Transverse colon (tissue), 4 donors: ENCODE measurements around the gene GBE1. TPM values are rescaled to one million over a fixed set of nuclear protein-coding genes. Genes with fewer than 3 reads are reported as not detected.
A peak's percentile ranks its signal among the peaks of the same experiment; 100 is the strongest.

Experiments
- DNase-seq: peaks from one replicate; pipeline ENCODE4 v3.0.0-alpha.2; 2019
- H3K27ac ChIP-seq, 4 donors: fragments of 200-600 bp; sonication (generic); 2 replicates each; pipeline ENCODE4 v1.5.1; 2016 to 2018; ENCODE audit warnings: inconsistent platforms in 4 of 4
- H3K27me3 ChIP-seq: fragments of 200-600 bp; sonication (generic); 2 replicates; pipeline ENCODE4 v1.5.1; 2017; ENCODE audit warnings: inconsistent platforms
- H3K36me3 ChIP-seq, 4 donors: fragments of 200-600 bp; sonication (generic); 2 replicates each; pipeline ENCODE4 v1.5.1; 2017 to 2019; ENCODE audit warnings: inconsistent platforms in 4 of 4
- H3K4me1 ChIP-seq, 4 donors: fragments of 200-600 bp; sonication (generic); 2 replicates each; pipeline ENCODE4 v1.5.1; 2017 to 2020; ENCODE audit warnings: inconsistent platforms in 4 of 4
- H3K4me3 ChIP-seq, 4 donors: fragments of 200-600 bp; sonication (generic); 1 replicate in 1 of 4; 2 replicates in 3 of 4; pipeline versions ENCODE4 v1.5.1 to v1.6.1; 2017 to 2019; ENCODE audit warnings: inconsistent platforms in 4 of 4
- H3K9me3 ChIP-seq, 2 donors: fragments of 200-600 bp; sonication (generic); 2 replicates each; pipeline ENCODE4 v1.5.1; 2017 to 2019; ENCODE audit warnings: inconsistent platforms in 2 of 2
- CTCF ChIP-seq, 5 experiments: fragments of 200-600 bp in 3 of 5; fragments of 450-650 bp in 2 of 5; sonication (generic) in 3 of 5; IDR thresholded peaks; 1 replicate in 2 of 5; 2 replicates in 3 of 5; pipeline ENCODE4 v1.5.1; 2016 to 2017; ENCODE audit warnings: antibody characterized with exemption in 5 of 5, inconsistent platforms in 3 of 5, mild to moderate bottlenecking in 2 of 5, moderate library complexity in 1 of 5
- EP300 ChIP-seq: sonication (generic); formaldehyde crosslinking; IDR thresholded peaks from one replicate; pipeline ENCODE4 v1.6.1; 2017; ENCODE audit warnings: antibody characterized with exemption, low read depth
- POLR2A ChIP-seq: fragments of 450-650 bp; IDR thresholded peaks from one replicate; pipeline ENCODE4 v1.6.1; 2016; ENCODE audit warnings: antibody characterized with exemption, mild to moderate bottlenecking, moderate library complexity
- POLR2AphosphoS5 ChIP-seq, 3 donors: sonication (generic); formaldehyde crosslinking; IDR thresholded peaks; one replicate each; pipeline ENCODE4 v1.6.1; 2016; ENCODE audit warnings: antibody characterized with exemption in 3 of 3
- WGBS, 2 donors: methylation state at CpG; one replicate each; pipeline ENCODE4 v1.1.5; 2018; ENCODE audit warnings: low coverage in 1 of 2; 5-methylcytosine and 5-hydroxymethylcytosine counted together
- in situ Hi-C, 4 donors: fragments of 200-750 bp; cut with MboI; loops; one replicate each; pipeline versions ENCODE4 v1.15.0 to v1.15.1; 2017; ENCODE audit warnings: low sequenced_read_pairs in 3 of 4, low pct_ligation_motif_present in 1 of 4, low pct_unique_long_range_greater_than_20kb in 1 of 4
- intact Hi-C: fragments of 100-400 bp; cut with DNase I; formaldehyde crosslinking; loops from one replicate; pipeline ENCODE4 v1.15.1; 2023; ENCODE audit warnings: low total_unique reads
- total RNA-seq, 4 donors: library from RNA; depleted of rRNA; stranded (reverse); fragments of >200 nt; gene quantifications; one replicate each; pipeline ENCODE4 v1.1.0, GENCODE V29; 2016

GBE1 gene
- 10 to 100 TPM in 3 of 4 donors, 1 to 10 TPM in 1; 3.0 to 24.3 (median 16.7) TPM for total RNA-seq

DNA sequence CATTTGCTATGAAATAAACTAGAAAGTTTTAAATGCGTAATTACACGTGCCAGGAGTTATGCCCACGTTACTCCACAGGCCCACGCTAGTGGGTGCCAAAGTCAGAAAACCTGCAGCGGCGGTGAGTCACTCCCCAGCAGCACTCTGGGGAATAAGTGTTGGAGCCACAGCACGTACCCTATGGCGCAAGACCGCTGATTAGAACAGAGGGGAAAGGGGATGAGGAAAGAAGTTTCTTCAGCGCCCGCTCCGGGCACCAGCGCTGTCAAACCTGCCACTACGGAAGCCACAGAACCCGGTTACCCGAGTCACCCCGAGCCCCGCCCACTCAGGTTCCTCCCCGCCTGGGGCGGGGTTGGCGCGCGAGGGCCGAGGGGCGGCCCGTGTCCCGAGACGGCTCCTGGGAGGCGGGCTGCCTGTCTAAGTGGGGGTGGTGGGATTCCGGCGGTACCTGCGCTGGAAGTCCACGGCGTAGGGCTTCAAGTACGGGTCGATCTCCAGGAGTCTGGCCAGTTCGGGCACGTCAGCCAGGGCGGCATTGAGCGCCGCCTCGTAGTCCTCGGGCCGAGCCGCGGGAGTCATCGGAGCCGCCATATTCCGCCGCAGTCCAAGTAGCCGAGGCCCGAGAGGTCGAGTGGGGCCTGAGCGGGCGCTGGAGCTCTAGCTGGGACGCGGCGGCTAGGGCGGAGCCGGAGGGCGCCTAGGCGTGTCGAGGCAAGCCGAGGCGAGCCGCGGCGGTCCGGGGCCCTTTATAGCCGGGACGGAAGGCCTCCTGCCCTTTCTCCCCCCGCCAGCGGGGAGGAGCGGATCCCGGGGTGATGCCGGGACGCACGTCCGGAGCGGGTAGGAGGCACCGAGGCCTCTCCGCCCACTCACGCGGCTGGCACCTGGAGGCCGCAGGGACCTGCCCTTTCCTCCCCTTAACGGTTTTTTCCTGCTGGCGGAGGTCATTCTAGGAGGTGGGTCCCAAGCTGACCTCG, at the start of gene GBE1:
TSS of gene GBE1 (minus strand) at position 722 of the 980 bp plus-strand sequence. CDS start at position 594, 128 bp downstream.
- H3K4me3 ChIP-seq, result peak within 1 kb of the TSS; percentile 40 to 81 (median 72)
- DNase-seq, result peak; percentile 93
- in situ Hi-C loops, result no loop called here
- no peaks in the 10 kb centered on the region for H3K9me3 ChIP-seq
- intact Hi-C loops, result no loop called here
- H3K27ac ChIP-seq, result peak within 1 kb of the TSS; percentile 90 to 99 (median 98)
- WGBS, 2 donors, result 0% methylated on average over 4 to 68 of the region's 88 CpGs
- H3K27me3 ChIP-seq, result no peaks in the 10 kb centered on the region
- TF ChIP-seq EP300, result no peak
- peak in 4 of 5 experiments; percentile 19 to 45 (median 32) for TF ChIP-seq CTCF (IDR thresholded peaks at IDR 0.05)
- TF ChIP-seq POLR2A, result peak; percentile 87
- peak; percentile 60 to 85 (median 72) for TF ChIP-seq POLR2AphosphoS5 (IDR thresholded peaks at IDR 0.05)
- no peaks in the 10 kb centered on the region for H3K36me3 ChIP-seq
- peaks cover 0 to 20% (median 15%) of the 10 kb centered on the region in 4 donors for H3K4me1 ChIP-seq

- Histone ChIP-seq H3K9me3 (no peaks in the 10 kb centered on the region), H3K36me3 (no peaks in the 10 kb centered on the region), H3K4me1 (no peaks in the 10 kb centered on the region), H3K27me3 (no peaks in the 10 kb centered on the region), H3K4me3 (no peak overlapping the region), H3K27ac (no peak overlapping the region)
- TF ChIP-seq CTCF (IDR thresholded peaks at IDR 0.05) (no peak), EP300 (no peak), POLR2AphosphoS5 (IDR thresholded peaks at IDR 0.05) (no peak), POLR2A (no peak)
- 61 to 76% methylated on average over 2 of the region's 2 CpGs for WGBS, 2 donors
- intact Hi-C loops, result no loop called here
- no peak for DNase-seq
- in situ Hi-C loops, result no loop called here
These were observed 47.5 kb upstream of the GBE1 start for GRCh38 chr3:81808900-81809299.

DNA sequence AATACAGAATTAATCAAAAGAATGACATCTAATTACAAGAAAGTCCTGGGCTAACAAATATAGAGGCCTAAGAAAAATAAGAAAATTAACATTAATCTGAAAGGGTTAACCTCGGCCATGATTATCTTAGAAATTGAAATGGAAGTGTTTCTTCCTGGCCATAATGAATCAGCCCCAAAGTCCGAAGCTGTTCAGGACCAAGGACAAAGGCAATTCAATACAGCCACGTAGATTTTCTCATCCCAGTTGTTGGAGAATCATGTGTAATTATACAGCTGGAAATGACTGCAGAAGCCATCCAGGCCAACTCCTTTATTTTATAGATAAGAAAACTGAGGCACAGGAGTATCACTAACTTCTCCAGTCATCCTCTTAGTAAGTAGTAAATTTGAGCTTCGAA, 38.0 kb upstream of the GBE1 start:
- WGBS, 2 donors, result 40 to 54% methylated on average over 1 to 4 of the region's 4 CpGs
- Histone ChIP-seq H3K27me3 (no peaks in the 10 kb centered on the region), H3K9me3 (no peaks in the 10 kb centered on the region), H3K27ac (no peak overlapping the region), H3K4me3 (no peak overlapping the region), H3K4me1 (no peaks in the 10 kb centered on the region), H3K36me3 (no peaks in the 10 kb centered on the region)
- intact Hi-C loops, result no loop called here
- no peak for TF ChIP-seq POLR2AphosphoS5 (IDR thresholded peaks at IDR 0.05)
- TF ChIP-seq POLR2A, result no peak
- no peak for TF ChIP-seq CTCF (IDR thresholded peaks at IDR 0.05)
- TF ChIP-seq EP300, result no peak
- DNase-seq, result no peak
- in situ Hi-C loops, result no loop called here

- no peak for DNase-seq
- Histone ChIP-seq H3K9me3 (no peaks in the 10 kb centered on the region), H3K36me3 (no peaks in the 10 kb centered on the region), H3K27ac (no peak overlapping the region), H3K27me3 (no peaks in the 10 kb centered on the region), H3K4me3 (no peak overlapping the region), H3K4me1 (no peaks in the 10 kb centered on the region)
- TF ChIP-seq POLR2AphosphoS5 (IDR thresholded peaks at IDR 0.05) (no peak), EP300 (no peak), POLR2A (no peak), CTCF (IDR thresholded peaks at IDR 0.05) (no peak)
- in situ Hi-C loops, result no loop called here
- intact Hi-C loops, result no loop called here
These were observed 32.0 kb upstream of the GBE1 start for GRCh38 chr3:81793410-81793809.
